CD14-positive monocyte (primary cell): ENCODE results near the gene PPA2. TPM values are rescaled to one million over a fixed set of nuclear protein-coding genes. Genes with fewer than 3 reads are reported as not detected.

Source experiments
- DNase-seq, 3 donors: peaks; one replicate each; pipeline ENCODE4 v3.0.0-alpha.2; 2011 to 2022
- H2AFZ ChIP-seq: 2 replicates; pipeline ENCODE4 v1.6.0; 2012; ENCODE audit warnings: mild to moderate bottlenecking, low read depth, low read length, inconsistent platforms; ENCODE audit not compliant: insufficient read depth, poor library complexity, severe bottlenecking
- H3K27ac ChIP-seq, 2 donors: 1 replicate in 1 of 2; 2 replicates in 1 of 2; pipeline ENCODE4 v1.5.1; 2012 to 2013; ENCODE audit warnings: low read length in 2 of 2, control low read depth in 1 of 2, inconsistent platforms in 1 of 2, low read depth in 1 of 2, mild to moderate bottlenecking in 1 of 2
- H3K27me3 ChIP-seq, 2 donors: one replicate each; pipeline versions ENCODE4 v1.6.0 to v1.6.1; 2011 to 2013; ENCODE audit warnings: low read length in 2 of 2; ENCODE audit not compliant: control insufficient read depth in 2 of 2, insufficient read depth in 2 of 2
- H3K36me3 ChIP-seq, 2 donors: replicated peaks in 1 of 2; 1 replicate in 1 of 2; 2 replicates in 1 of 2; pipeline versions ENCODE4 v1.5.1 to v1.6.1; 2012 to 2013; ENCODE audit warnings: low read length in 2 of 2, control low read depth in 1 of 2, inconsistent platforms in 1 of 2, mild to moderate bottlenecking in 1 of 2; ENCODE audit not compliant: insufficient read depth in 2 of 2, control insufficient read depth in 1 of 2
- H3K4me1 ChIP-seq, 2 donors: 1 replicate in 1 of 2; 2 replicates in 1 of 2; pipeline versions ENCODE4 v1.5.1 to v1.6.1; 2012 to 2013; ENCODE audit warnings: low read length in 2 of 2, control low read depth in 1 of 2, inconsistent platforms in 1 of 2, mild to moderate bottlenecking in 1 of 2, moderate library complexity in 1 of 2; ENCODE audit not compliant: insufficient read depth in 2 of 2, control insufficient read depth in 1 of 2
- H3K4me2 ChIP-seq: replicated peaks from 2 replicates; pipeline ENCODE3; 2012; ENCODE audit warnings: low read length, moderate library complexity, mild to moderate bottlenecking; ENCODE audit not compliant: poor library complexity, severe bottlenecking; ENCODE audit errors: extremely low read depth
- H3K4me3 ChIP-seq, 3 experiments: fragments of 200-600 bp in 1 of 3; sonication (generic) in 1 of 3; replicated peaks in 1 of 3; 1 replicate in 2 of 3; 2 replicates in 1 of 3; pipeline ENCODE4 v1.5.1; 2011 to 2013; ENCODE audit warnings: low read length in 3 of 3, mild to moderate bottlenecking in 3 of 3, control low read depth in 2 of 3, low read depth in 2 of 3, inconsistent platforms in 1 of 3, moderate library complexity in 1 of 3
- H3K79me2 ChIP-seq: 2 replicates; pipeline ENCODE4 v1.6.0; 2012; ENCODE audit warnings: mild to moderate bottlenecking, control low read depth, inconsistent platforms, low read length, moderate library complexity; ENCODE audit not compliant: insufficient read depth
- H3K9ac ChIP-seq: 2 replicates; pipeline ENCODE4 v1.6.0; 2017; ENCODE audit warnings: low read length, mild to moderate bottlenecking; ENCODE audit not compliant: insufficient read depth, poor library complexity, severe bottlenecking
- H3K9me3 ChIP-seq, 2 donors: replicated peaks in 1 of 2; 1 replicate in 1 of 2; 2 replicates in 1 of 2; pipeline versions ENCODE4 v1.5.1 to v1.6.1; 2012 to 2013; ENCODE audit warnings: low read length in 2 of 2, control low read depth in 1 of 2; ENCODE audit not compliant: control insufficient read depth in 1 of 2, insufficient read depth in 1 of 2
- H4K20me1 ChIP-seq: 2 replicates; pipeline ENCODE4 v1.6.0; 2012; ENCODE audit warnings: mild to moderate bottlenecking, low read length, control low read depth, moderate library complexity; ENCODE audit not compliant: insufficient read depth
- H3K27ac Mint-ChIP-seq, 7 donors: one replicate each; pipeline ENCODE4 v1.8.0; 2020; ENCODE audit warnings: mild to moderate bottlenecking in 7 of 7, mixed read lengths in 7 of 7, moderate library complexity in 6 of 7, inconsistent platforms in 2 of 7
- H3K27me3 Mint-ChIP-seq, 3 donors: one replicate each; pipeline ENCODE4 v1.8.0; 2021 to 2022; ENCODE audit warnings: low read depth in 3 of 3, mild to moderate bottlenecking in 3 of 3, mixed read lengths in 3 of 3, moderate library complexity in 3 of 3, inconsistent platforms in 1 of 3
- H3K36me3 Mint-ChIP-seq, 2 donors: one replicate each; pipeline ENCODE4 v1.8.0; 2020; ENCODE audit warnings: mixed read lengths in 2 of 2, inconsistent platforms in 1 of 2, mild to moderate bottlenecking in 1 of 2
- H3K4me1 Mint-ChIP-seq: one replicate; pipeline ENCODE4 v1.8.0; 2020; ENCODE audit warnings: mild to moderate bottlenecking, mixed read lengths
- H3K4me3 Mint-ChIP-seq, 2 donors: one replicate each; pipeline ENCODE4 v1.8.0; 2020; ENCODE audit warnings: mild to moderate bottlenecking in 2 of 2, mixed read lengths in 2 of 2, moderate library complexity in 1 of 2
- H3K9me3 Mint-ChIP-seq, 7 donors: one replicate each; pipeline ENCODE4 v1.8.0; 2020 to 2022; ENCODE audit warnings: mixed read lengths in 7 of 7, mild to moderate bottlenecking in 6 of 7, moderate library complexity in 6 of 7, inconsistent platforms in 2 of 7
- WGBS: methylation state at CpG from one replicate; pipeline ENCODE4 v1.1.5; 2013; ENCODE audit warnings: missing lambda C conversion rate; ENCODE audit not compliant: insufficient coverage; 5-methylcytosine and 5-hydroxymethylcytosine counted together
- intact Hi-C, 2 donors: fragments of 100-400 bp; cut with micrococcal nuclease; formaldehyde crosslinking; loops; one replicate each; pipeline versions ENCODE4 v1.15.0 to v1.15.1; 2023
- polyA plus RNA-seq, 3 donors: library from polyadenylated mRNA; depleted of rRNA in 1 of 3; unstranded in 2 of 3; stranded (reverse) in 1 of 3; fragments of 300-500 nt in 2 of 3; fragments of >200 nt in 1 of 3; fragmentation: Illumina TruSeq in 2 of 3; gene quantifications; 1 replicate in 2 of 3; 2 replicates in 1 of 3; pipeline ENCODE4 v1.2.3, GENCODE V29; 2012 to 2021
- TF ChIP-seq, protein P1 (sequence below): fragments of 200-600 bp; IDR thresholded peaks from one replicate; pipeline ENCODE4 v1.8.0; 2022; ENCODE audit warnings: antibody characterized with exemption, mild to moderate bottlenecking

PPA2 gene
- polyA plus RNA-seq, 3 donors: 24.8 to 128 (median 110) TPM

DNA sequence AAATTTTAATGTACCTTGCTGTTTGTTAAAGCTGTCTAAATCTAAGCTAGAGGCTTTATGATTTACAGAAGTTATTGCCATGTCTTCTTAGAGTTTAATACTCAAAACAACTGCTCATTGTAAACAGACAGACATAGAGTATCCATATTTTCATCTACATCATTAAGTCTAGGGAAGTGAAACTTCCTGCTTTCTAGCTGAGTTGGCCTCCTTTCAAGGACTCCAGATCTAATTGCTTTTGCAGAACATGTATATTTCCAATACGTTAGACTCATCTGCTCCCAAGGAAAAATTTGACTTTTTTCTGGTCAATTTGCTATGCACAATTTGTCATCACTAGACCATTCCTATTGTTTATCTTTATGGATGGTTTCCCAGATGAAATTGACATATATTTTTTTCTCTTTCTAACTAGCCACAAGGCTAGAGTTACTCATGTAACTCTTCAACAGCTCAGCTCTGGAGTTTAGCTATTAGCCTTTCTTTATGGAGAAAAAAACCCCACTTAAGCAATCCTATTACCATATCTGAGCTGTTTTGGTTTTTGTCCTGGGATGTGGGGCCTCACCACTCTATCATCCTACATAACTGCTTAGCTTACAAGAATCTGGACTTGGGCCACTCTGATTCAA lies 122.9 kb downstream of the PPA2 start:
- Mint-ChIP-seq H3K36me3 (no peaks in the 10 kb centered on the region), H3K27me3 (peaks cover 0 to 2% (median 0%) of the 10 kb centered on the region in 3 donors), H3K4me3 (no peak overlapping the region), H3K27ac (no peak overlapping the region), H3K4me1 (peaks cover 14% of the 10 kb centered on the region), H3K9me3 (peaks cover 0 to 2% (median 0%) of the 10 kb centered on the region in 7 donors)
- Histone ChIP-seq H3K4me2 (no peak overlapping the region), H4K20me1 (no peaks in the 10 kb centered on the region), H3K4me3 (no peak overlapping the region), H3K36me3 (no peaks in the 10 kb centered on the region), H3K4me1 (peaks cover 0 to 9% of the 10 kb centered on the region in 2 donors), H3K9ac (no peak overlapping the region), H3K27me3 (no peaks in the 10 kb centered on the region), H2AFZ (no peak overlapping the region), H3K27ac (no peak overlapping the region), H3K9me3 (no peaks in the 10 kb centered on the region), H3K79me2 (no peaks in the 10 kb centered on the region)
- no CpG with 5 or more reads among the region's 1 CpG for WGBS
- intact Hi-C loops: no loop called here
- DNase-seq: peak; percentile 15 to 47 (median 31)
- TF ChIP-seq, protein P1, sequence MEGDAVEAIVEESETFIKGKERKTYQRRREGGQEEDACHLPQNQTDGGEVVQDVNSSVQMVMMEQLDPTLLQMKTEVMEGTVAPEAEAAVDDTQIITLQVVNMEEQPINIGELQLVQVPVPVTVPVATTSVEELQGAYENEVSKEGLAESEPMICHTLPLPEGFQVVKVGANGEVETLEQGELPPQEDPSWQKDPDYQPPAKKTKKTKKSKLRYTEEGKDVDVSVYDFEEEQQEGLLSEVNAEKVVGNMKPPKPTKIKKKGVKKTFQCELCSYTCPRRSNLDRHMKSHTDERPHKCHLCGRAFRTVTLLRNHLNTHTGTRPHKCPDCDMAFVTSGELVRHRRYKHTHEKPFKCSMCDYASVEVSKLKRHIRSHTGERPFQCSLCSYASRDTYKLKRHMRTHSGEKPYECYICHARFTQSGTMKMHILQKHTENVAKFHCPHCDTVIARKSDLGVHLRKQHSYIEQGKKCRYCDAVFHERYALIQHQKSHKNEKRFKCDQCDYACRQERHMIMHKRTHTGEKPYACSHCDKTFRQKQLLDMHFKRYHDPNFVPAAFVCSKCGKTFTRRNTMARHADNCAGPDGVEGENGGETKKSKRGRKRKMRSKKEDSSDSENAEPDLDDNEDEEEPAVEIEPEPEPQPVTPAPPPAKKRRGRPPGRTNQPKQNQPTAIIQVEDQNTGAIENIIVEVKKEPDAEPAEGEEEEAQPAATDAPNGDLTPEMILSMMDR: no peak

DNA sequence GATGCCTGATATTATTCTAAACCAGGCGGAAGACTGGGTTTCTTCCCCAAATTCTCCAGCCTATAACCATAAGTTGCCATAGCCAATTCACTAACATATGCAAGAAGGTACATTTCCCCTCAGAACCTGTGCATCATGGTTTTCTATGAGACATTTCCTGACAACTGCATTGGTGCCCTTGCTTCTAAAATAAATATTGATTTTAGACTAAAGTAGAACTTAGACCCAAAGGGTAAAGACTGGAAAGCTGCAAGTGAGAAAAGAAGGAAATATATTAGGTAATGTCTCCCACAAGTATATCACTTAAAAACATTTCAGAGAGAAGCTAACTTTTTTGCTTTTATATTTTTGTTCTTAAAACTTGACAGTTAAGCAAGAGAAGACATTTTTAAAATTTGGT lies 125.1 kb downstream of the PPA2 start:
- Mint-ChIP-seq H3K36me3 (no peaks in the 10 kb centered on the region), H3K4me3 (no peak overlapping the region), H3K27ac (no peak overlapping the region), H3K9me3 (peaks cover 0 to 2% (median 0%) of the 10 kb centered on the region in 7 donors), H3K4me1 (peaks cover 16% of the 10 kb centered on the region), H3K27me3 (peaks cover 0 to 2% (median 2%) of the 10 kb centered on the region in 3 donors)
- Histone ChIP-seq H2AFZ (no peak overlapping the region), H3K4me1 (peaks cover 0 to 9% of the 10 kb centered on the region in 2 donors), H3K27ac (no peak overlapping the region), H3K4me3 (no peak overlapping the region), H3K36me3 (no peaks in the 10 kb centered on the region), H3K4me2 (no peak overlapping the region), H3K79me2 (no peaks in the 10 kb centered on the region), H4K20me1 (no peaks in the 10 kb centered on the region), H3K27me3 (no peaks in the 10 kb centered on the region), H3K9ac (no peak overlapping the region), H3K9me3 (no peaks in the 10 kb centered on the region)
- TF ChIP-seq, protein P1: no peak
- intact Hi-C loops: no loop called here
- DNase-seq: no peak
- WGBS: 75% methylated on average over 1 of the region's 1 CpG
